ENCODE results near the gene KRTAP4-11.
"Not testable (repeated sequence)": the region's sequence is repeated elsewhere in the genome, so short reads cannot be mapped to it uniquely, and the experiment has no call there.

KRTAP4-11 gene

GRCh38 chr17:41133880-41134735 lies 15.9 kb upstream of the KRTAP4-11 start:
- no peak overlapping the region for H3K4me3 ChIP-seq (ENCODE audit: control insufficient read depth, low read depth, low read length)
- TF ChIP-seq CTCF (IDR thresholded peaks at IDR 0.05; ENCODE audit: control insufficient read depth, insufficient read depth, low read depth, low read length, missing control alignments), result no peak
- no peak for DNase-seq (ENCODE audit: low read depth)

- no peak for TF ChIP-seq CTCF (IDR thresholded peaks at IDR 0.05; ENCODE audit: control insufficient read depth, insufficient read depth, low read depth, low read length, missing control alignments)
- DNase-seq (ENCODE audit: low read depth), result no peak
- H3K4me3 ChIP-seq (ENCODE audit: control insufficient read depth, low read depth, low read length), result no peak overlapping the region
Measured at GRCh38 chr17:41131979-41132378, 13.8 kb upstream of the KRTAP4-11 start.

GRCh38 chr17:41127371-41127770 lies 9.2 kb upstream of the KRTAP4-11 start:
- H3K4me3 ChIP-seq (ENCODE audit: control insufficient read depth, low read depth, low read length), result no peak overlapping the region
- TF ChIP-seq CTCF (IDR thresholded peaks at IDR 0.05; ENCODE audit: control insufficient read depth, insufficient read depth, low read depth, low read length, missing control alignments), result no peak
- no peak for DNase-seq (ENCODE audit: low read depth)

GRCh38 chr17:41126412-41126811 lies 8.2 kb upstream of the KRTAP4-11 start:
- H3K4me3 ChIP-seq (ENCODE audit: control insufficient read depth, low read depth, low read length), result no peak overlapping the region
- no peak for DNase-seq (ENCODE audit: low read depth)
- TF ChIP-seq CTCF (IDR thresholded peaks at IDR 0.05; ENCODE audit: control insufficient read depth, insufficient read depth, low read depth, low read length, missing control alignments), result no peak

GRCh38 chr17:41125064-41125463 lies 6.9 kb upstream of the KRTAP4-11 start:
- no peak for TF ChIP-seq CTCF (IDR thresholded peaks at IDR 0.05; ENCODE audit: control insufficient read depth, insufficient read depth, low read depth, low read length, missing control alignments)
- no peak for DNase-seq (ENCODE audit: low read depth)
- H3K4me3 ChIP-seq (ENCODE audit: control insufficient read depth, low read depth, low read length), result no peak overlapping the region

GRCh38 chr17:41123991-41124371 lies 5.8 kb upstream of the KRTAP4-11 start, which contains the start of gene KRTAP4-12:
KRTAP4-12 (minus strand) TSS chr17:41124182; CDS start chr17:41124122, 60 bp downstream.
- DNase-seq (ENCODE audit: low read depth); H3K4me3 ChIP-seq (ENCODE audit: control insufficient read depth, low read depth, low read length): not testable (repeated sequence)

- not testable (repeated sequence) for H3K4me3 ChIP-seq (ENCODE audit: control insufficient read depth, low read depth, low read length)
Measured at GRCh38 chr17:41123292-41123990, 5.3 kb upstream of the KRTAP4-11 start.

More at GRCh38 chr17:41123292-41123990, 5.3 kb upstream of the KRTAP4-11 start:
- DNase-seq (ENCODE audit: low read depth), result not testable (repeated sequence)

All from AG09309 (cell line).